Measurements from ENCODE around the gene ADAMTSL1.

The ADAMTSL1 gene

GRCh38 chr9:18665947-18666346 is 192.0 kb downstream of the ADAMTSL1 start:
- no peak overlapping the region for H3K4me3 ChIP-seq (ENCODE audit: control insufficient read depth, low read depth, low read length)
- no peak for TF ChIP-seq CTCF (IDR thresholded peaks at IDR 0.05; ENCODE audit: control insufficient read depth, insufficient read depth, low read depth, low read length, missing control alignments)
- no peak for DNase-seq (ENCODE audit: low read depth)

- TF ChIP-seq CTCF (IDR thresholded peaks at IDR 0.05; ENCODE audit: control insufficient read depth, insufficient read depth, low read depth, low read length, missing control alignments) = no peak
- DNase-seq (ENCODE audit: low read depth) = no peak
- no peak overlapping the region for H3K4me3 ChIP-seq (ENCODE audit: control insufficient read depth, low read depth, low read length)
Observed at GRCh38 chr9:18666348-18666747, 192.4 kb downstream of the ADAMTSL1 start.

- peak; percentile 29 for DNase-seq (ENCODE audit: low read depth)
- TF ChIP-seq CTCF (IDR thresholded peaks at IDR 0.05; ENCODE audit: control insufficient read depth, insufficient read depth, low read depth, low read length, missing control alignments) = no peak
- no peak overlapping the region for H3K4me3 ChIP-seq (ENCODE audit: control insufficient read depth, low read depth, low read length)
Observed at GRCh38 chr9:18666986-18667772, 193.2 kb downstream of the ADAMTSL1 start.

- TF ChIP-seq CTCF (IDR thresholded peaks at IDR 0.05; ENCODE audit: control insufficient read depth, insufficient read depth, low read depth, low read length, missing control alignments) = no peak
- no peak for DNase-seq (ENCODE audit: low read depth)
Observed at GRCh38 chr9:18668944-18669343, 195.0 kb downstream of the ADAMTSL1 start.

GRCh38 chr9:18672706-18673105 is 198.8 kb downstream of the ADAMTSL1 start:
- H3K4me3 ChIP-seq (ENCODE audit: control insufficient read depth, low read depth, low read length) = no peak overlapping the region
- DNase-seq (ENCODE audit: low read depth) = no peak
- no peak for TF ChIP-seq CTCF (IDR thresholded peaks at IDR 0.05; ENCODE audit: control insufficient read depth, insufficient read depth, low read depth, low read length, missing control alignments)

More at GRCh38 chr9:18668944-18669343, 195.0 kb downstream of the ADAMTSL1 start:
- no peak overlapping the region for H3K4me3 ChIP-seq (ENCODE audit: control insufficient read depth, low read depth, low read length)

GRCh38 chr9:18673179-18673578 is 199.2 kb downstream of the ADAMTSL1 start:
- TF ChIP-seq CTCF (IDR thresholded peaks at IDR 0.05; ENCODE audit: control insufficient read depth, insufficient read depth, low read depth, low read length, missing control alignments) = no peak
- no peak for DNase-seq (ENCODE audit: low read depth)
- no peak overlapping the region for H3K4me3 ChIP-seq (ENCODE audit: control insufficient read depth, low read depth, low read length)
